Ovary (tissue), 9 donors: Measurements from ENCODE around the gene BFSP2. TPM values are rescaled to one million over a fixed set of nuclear protein-coding genes. Genes with fewer than 3 reads are reported as not detected.

Experiments
- DNase-seq, 5 donors: peaks; one replicate each; pipeline ENCODE4 v3.0.0-alpha.2; 2019 to 2020
- H3K27ac ChIP-seq, 2 donors: fragments of 200-600 bp; one replicate each; pipeline versions ENCODE4 v1.5.1 to v1.8.0; 2019 to 2022
- H3K27me3 ChIP-seq: fragments of 200-600 bp; one replicate; pipeline ENCODE4 v1.8.0; 2022
- H3K36me3 ChIP-seq: fragments of 200-600 bp; sonication (generic); one replicate; pipeline ENCODE4 v1.5.1; 2019
- H3K4me1 ChIP-seq: one replicate; pipeline ENCODE4 v1.8.1; 2013; ENCODE audit warnings: mild to moderate bottlenecking, moderate library complexity; ENCODE audit not compliant: insufficient read depth
- H3K4me3 ChIP-seq: fragments of 200-600 bp; sonication (generic); one replicate; pipeline ENCODE4 v1.5.1; 2017
- H3K9me3 ChIP-seq, 2 donors: fragments of 200-600 bp in 1 of 2; sonication (generic) in 1 of 2; one replicate each; pipeline versions ENCODE4 v1.5.1 to v1.8.1; 2013 to 2019; ENCODE audit warnings: mild to moderate bottlenecking in 1 of 2, moderate library complexity in 1 of 2
- CTCF ChIP-seq, 3 donors: fragments of 450-650 bp in 2 of 3; fragments of 200-600 bp in 1 of 3; IDR thresholded peaks; one replicate each; pipeline versions ENCODE4 v1.5.1 to v1.8.0; 2016 to 2022; ENCODE audit warnings: antibody characterized with exemption in 3 of 3, mild to moderate bottlenecking in 1 of 3
- EP300 ChIP-seq: sonication (generic); formaldehyde crosslinking; IDR thresholded peaks from one replicate; pipeline ENCODE4 v1.6.1; 2017; ENCODE audit warnings: antibody characterized with exemption
- POLR2A ChIP-seq: fragments of 450-650 bp; IDR thresholded peaks from one replicate; pipeline ENCODE4 v1.6.1; 2017; ENCODE audit warnings: antibody characterized with exemption, mild to moderate bottlenecking, moderate library complexity
- WGBS, 3 donors: extraction: QIAGEN DNeasy Blood & Tissue Kit in 1 of 3; methylation state at CpG; one replicate each; pipeline versions ENCODE4 v1.1.5 to v1.1.7; 2013 to 2017; 5-methylcytosine and 5-hydroxymethylcytosine counted together
- intact Hi-C, 4 donors: fragments of 100-400 bp; cut with DNase I; formaldehyde crosslinking; loops; one replicate each; pipeline versions ENCODE4 v1.11.0 to v1.15.1; 2022 to 2023
- polyA plus RNA-seq, 2 donors: library from polyadenylated mRNA; stranded (reverse); fragments of 200-250 nt in 1 of 2; fragments of 350-450 nt in 1 of 2; fragmentation: Illumina TruSeq in 1 of 2; extraction: RNeasy Lipid Tissue Mini Kit (QIAGEN cat#74804) in 1 of 2; gene quantifications; one replicate each; pipeline ENCODE4 v1.2.3, GENCODE V29; 2013 to 2014
- total RNA-seq, 7 donors: library from RNA; depleted of rRNA in 2 of 7; stranded (reverse); fragments of >200 nt in 2 of 7; fragmentation: NEBNext Ultra II Directional in 3 of 7; extraction: Animal tissue kit (Norgen Biotek cat#: 25700) in 3 of 7; gene quantifications; one replicate each; pipeline versions ENCODE4 v1.1.0 to v1.2.4, GENCODE V29; 2016 to 2023
- donor health status: DM: no; HTN: no; CAD: no; lungs with moderate emphysema.
- donor health status: DM: no; HTN: no; CAD: no.
- donor health status: Bipolar disorder and iron deficiency.
- donor health status: DM: yes; HTN: yes; CAD: no.
- donor health status: DM: no; HTN: no; CAD: no.
- donor health status: DM: yes; HTN: yes; CAD: no.

The BFSP2 gene
- total and polyA plus RNA-seq, 9 donors: not detected

- Histone ChIP-seq H3K27me3 (no peaks in the 10 kb centered on the region), H3K4me1 (peaks cover 2% of the 10 kb centered on the region), H3K36me3 (no peaks in the 10 kb centered on the region), H3K4me3 (no peak overlapping the region), H3K9me3 (no peaks in the 10 kb centered on the region), H3K27ac (no peak overlapping the region)
- no peak for DNase-seq
- 87 to 89% (median 88%) methylated on average over 5 of the region's 5 CpGs for WGBS, 3 donors
- TF ChIP-seq CTCF (IDR thresholded peaks at IDR 0.05): no peak
- no peak for TF ChIP-seq POLR2A
- TF ChIP-seq EP300: no peak
- intact Hi-C loops: no loop called here
Measured at GRCh38 chr3:133475245-133476010, 75.6 kb downstream of the BFSP2 start.

DNA sequence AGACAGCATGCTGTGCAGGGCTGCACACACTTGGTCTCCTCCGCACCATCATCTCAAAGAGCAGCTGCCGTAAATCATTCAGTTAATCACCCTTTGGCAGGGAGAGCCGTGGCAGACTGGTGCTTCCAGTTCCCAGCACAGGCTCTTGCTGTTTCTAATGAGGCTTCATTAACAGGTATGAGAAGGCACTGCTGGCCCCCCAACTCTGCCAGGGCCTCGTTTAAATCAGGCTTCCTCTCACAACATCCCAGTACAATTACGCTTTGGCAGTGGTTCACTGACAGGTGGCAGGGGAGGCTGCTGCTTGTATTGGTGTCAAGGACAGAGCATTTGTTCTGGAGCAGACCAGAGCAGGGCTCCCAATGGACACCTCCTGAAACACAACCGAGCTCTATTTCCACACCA, 77.1 kb downstream of the BFSP2 start:
- Histone ChIP-seq H3K9me3 (no peaks in the 10 kb centered on the region), H3K4me3 (no peak overlapping the region), H3K27me3 (no peaks in the 10 kb centered on the region), H3K27ac (no peak overlapping the region), H3K4me1 (peaks cover 2% of the 10 kb centered on the region), H3K36me3 (no peaks in the 10 kb centered on the region)
- WGBS, 3 donors: 51 to 62% (median 60%) methylated on average over 6 of the region's 6 CpGs
- no peak for TF ChIP-seq POLR2A
- no peak for TF ChIP-seq CTCF (IDR thresholded peaks at IDR 0.05)
- TF ChIP-seq EP300: no peak
- DNase-seq: no peak
- intact Hi-C loops: no loop called here

GRCh38 chr3:133477487-133477886, 77.6 kb downstream of the BFSP2 start:
- intact Hi-C loops: no loop called here
- no peak overlapping the region for H3K27ac ChIP-seq
- no peak for TF ChIP-seq EP300
- no peak for TF ChIP-seq POLR2A
- no peak for TF ChIP-seq CTCF (IDR thresholded peaks at IDR 0.05)

DNA sequence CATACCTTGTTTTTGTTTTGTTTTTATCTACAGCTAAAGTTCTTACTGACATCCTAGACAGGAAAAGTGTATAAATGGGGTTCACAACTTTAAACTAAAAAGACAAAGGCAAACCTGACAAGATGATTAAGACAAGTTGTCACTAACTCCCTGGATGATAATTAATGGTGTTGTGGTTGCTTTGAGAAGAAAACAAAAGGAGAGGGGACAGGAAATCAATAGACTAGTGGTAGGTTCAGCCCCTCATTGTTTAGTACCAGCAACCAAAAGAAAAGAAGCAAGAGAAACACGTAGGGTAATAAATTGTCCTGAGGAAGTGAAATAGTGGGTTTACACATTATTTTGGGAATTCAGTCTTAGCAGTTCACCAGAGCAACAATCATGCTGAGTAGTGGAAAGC, 78.8 kb downstream of the BFSP2 start:
- H3K27me3 ChIP-seq: no peaks in the 10 kb centered on the region
- 62 to 69% (median 68%) methylated on average over 1 of the region's 1 CpG for WGBS, 3 donors
- DNase-seq: no peak
- TF ChIP-seq POLR2A: no peak
- TF ChIP-seq CTCF (IDR thresholded peaks at IDR 0.05): no peak
- no peak for TF ChIP-seq EP300
- H3K9me3 ChIP-seq: no peaks in the 10 kb centered on the region
- no peaks in the 10 kb centered on the region for H3K36me3 ChIP-seq
- peaks cover 2% of the 10 kb centered on the region for H3K4me1 ChIP-seq
- intact Hi-C loops: no loop called here
- no peak overlapping the region for H3K4me3 ChIP-seq
- H3K27ac ChIP-seq: no peak overlapping the region

More at GRCh38 chr3:133477487-133477886, 77.6 kb downstream of the BFSP2 start:
- Histone ChIP-seq H3K36me3 (no peaks in the 10 kb centered on the region), H3K9me3 (no peaks in the 10 kb centered on the region), H3K4me3 (no peak overlapping the region), H3K4me1 (peaks cover 2% of the 10 kb centered on the region), H3K27me3 (no peaks in the 10 kb centered on the region)
- DNase-seq: no peak
